ENCODE measurements around the gene APRT.

Gene APRT

GRCh38 chr16:88811769-88812512 is at the start of gene APRT:
APRT (minus strand) TSS chr16:88811928; CDS start chr16:88811899, 29 bp downstream.
- peak; percentile 95 for DNase-seq (ENCODE audit: low spot score)

GRCh38 chr16:88861359-88861758 is 49.6 kb upstream of the APRT start:
- no peak for DNase-seq (ENCODE audit: low spot score)

DNA sequence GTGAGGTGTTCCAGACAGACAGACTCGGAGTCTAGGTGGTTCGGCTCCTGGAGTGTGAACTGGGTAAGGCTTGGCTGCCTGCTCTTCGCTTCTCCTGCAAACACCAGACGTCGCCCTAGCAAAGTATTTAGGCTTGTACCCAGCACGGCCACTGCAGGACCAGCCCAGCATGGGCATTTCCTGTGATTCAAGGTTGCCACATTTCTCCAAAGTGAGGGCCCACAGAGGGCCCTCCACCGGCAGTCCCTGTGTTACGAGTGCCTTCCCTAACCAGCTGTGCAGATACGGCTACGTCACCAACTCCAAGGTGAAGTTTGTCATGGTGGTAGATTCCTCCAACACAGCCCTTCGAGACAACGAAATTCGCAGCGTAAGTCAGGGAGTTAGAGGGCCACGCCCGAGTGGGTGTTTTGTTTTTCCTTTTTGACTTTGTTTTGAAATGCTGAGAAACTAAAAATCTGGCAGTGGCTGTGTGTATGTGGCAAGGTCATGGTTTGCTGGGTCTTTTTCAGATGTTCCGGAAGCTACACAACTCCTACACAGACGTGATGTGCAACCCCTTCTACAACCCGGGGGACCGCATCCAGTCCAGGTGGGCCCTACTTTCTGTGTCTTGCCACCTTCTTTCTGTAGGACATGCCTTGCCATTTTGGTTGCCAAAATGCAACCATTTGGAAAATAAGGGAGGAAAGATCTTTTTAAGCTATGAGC is 47.8 kb upstream of the APRT start:
- no peak for DNase-seq (ENCODE audit: low spot score)

DNA sequence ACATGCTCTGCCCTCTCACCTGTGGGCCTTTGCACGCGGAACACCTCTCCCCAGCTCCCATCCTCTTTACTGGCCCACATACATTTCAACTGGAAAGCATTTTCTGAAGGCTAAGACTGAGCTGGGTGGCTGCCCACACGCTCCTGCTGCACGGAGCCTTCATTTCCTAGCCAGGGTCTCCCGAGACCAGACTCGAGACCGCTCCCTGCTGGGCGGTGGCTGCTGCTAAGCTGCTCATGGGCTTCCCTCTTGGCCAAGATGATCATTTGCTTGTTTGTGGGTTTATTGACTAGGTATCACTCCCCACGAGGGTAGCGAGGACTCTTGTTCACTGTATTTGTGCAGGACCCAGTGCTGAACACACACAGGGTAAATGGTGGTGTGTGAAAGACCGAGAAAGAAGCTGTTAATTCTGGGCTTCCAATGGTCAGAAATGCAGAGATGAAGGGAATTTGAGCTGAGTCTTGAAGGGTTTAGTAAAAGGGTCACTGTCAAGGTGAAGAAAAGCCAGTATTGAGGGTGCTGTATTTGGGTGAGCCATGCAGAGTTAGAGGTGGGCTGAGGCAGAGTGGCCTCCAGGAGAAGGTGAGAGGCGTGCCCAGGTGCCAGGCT is 46.1 kb upstream of the APRT start:
- DNase-seq (ENCODE audit: low spot score) = peak; percentile 84

DNA sequence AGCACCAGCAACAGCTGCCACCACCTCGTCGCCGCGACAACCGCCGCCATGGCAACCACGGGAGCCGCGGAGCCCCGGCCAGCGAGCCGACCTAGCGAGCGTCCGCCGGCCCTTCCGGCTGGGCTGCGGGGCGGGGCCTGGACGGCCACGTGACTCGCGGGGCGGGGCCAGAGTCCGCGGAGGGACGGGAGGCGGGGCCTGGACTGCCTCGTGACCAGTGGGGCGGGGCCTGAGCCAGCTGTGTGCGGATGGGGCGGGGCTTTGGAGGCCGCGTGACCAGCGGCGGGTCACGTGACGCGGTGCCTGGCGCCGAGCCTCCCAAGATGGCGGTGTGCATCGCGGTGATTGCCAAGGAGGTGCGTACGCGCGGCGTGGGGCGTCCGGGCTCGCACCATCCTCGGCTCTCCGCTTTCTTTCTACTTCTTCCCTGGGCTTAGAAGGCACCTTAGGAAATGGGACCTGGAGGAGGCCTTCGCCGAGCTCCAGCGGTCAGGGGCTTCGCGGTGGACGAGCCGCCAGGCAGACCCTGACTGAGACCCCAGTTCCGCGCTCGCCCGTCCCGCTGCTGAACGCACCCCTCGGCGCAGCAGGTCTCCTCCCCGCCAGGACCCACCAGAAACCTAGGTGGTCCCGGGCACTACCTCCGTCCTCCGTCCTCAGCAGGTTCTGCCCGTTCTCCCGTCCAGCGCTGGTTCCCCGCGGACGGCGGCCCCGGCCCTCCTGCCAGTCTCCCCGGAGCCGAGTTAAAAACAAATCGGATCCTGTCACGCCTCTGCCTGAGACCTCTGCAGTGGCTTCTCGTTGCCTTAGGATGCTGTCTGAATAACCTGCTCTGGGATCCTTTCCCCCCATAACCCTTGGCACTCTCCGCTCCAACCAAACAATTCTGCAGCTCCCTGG is 45.4 kb upstream of the APRT start, which contains the start of the genes GALNS and TRAPPC2L:
Gene GALNS, minus strand, starts transcription at position 120 of the 900 bp plus-strand sequence. Its CDS starts 70 bp downstream, at position 50.
Gene TRAPPC2L, plus strand, starts transcription at position 300 of the 900 bp plus-strand sequence. Its CDS starts 24 bp downstream, at position 324.
- peak; percentile 93 for DNase-seq (ENCODE audit: low spot score)

DNA sequence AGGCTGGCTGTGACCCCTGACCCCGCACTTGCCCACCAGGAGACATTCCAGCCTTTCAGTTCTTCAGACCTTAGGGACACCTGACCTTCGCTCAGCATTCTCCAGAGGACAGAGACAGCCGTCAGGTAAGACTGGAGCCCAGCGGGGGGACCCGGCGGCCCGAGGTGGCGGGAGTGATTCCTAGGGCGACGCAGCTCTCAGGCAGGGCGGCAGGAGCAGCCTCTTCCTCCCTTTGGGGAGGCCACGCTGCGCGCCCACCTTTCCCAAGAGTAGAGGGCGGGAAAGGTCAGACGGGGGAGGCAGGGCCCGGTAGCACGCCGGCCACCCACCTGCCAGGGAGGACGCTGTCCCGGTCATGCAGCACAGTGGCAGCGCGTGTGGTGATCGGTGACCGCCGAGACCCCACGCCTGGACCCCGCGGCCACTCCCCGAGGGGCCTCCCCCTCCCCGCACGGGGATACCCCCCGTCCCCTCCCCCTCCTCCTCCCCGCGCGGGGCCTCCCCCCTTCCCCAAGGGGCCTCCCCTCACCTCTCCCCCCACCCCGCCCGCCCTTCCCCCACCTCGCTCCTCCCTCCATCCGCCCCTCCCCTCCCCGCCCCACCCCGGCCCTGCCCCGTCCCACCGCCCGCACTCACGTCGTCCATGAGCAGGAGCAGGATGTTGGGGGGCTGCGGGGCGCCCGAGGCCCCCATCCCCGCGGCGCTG is 44.5 kb upstream of the APRT start:
- DNase-seq (ENCODE audit: low spot score) = peak; percentile 19

GRCh38 chr16:88855736-88856121 is 44.0 kb upstream of the APRT start:
- DNase-seq (ENCODE audit: low spot score) = no peak

GRCh38 chr16:88855176-88855575 is 43.4 kb upstream of the APRT start:
- no peak for DNase-seq (ENCODE audit: low spot score)

DNA sequence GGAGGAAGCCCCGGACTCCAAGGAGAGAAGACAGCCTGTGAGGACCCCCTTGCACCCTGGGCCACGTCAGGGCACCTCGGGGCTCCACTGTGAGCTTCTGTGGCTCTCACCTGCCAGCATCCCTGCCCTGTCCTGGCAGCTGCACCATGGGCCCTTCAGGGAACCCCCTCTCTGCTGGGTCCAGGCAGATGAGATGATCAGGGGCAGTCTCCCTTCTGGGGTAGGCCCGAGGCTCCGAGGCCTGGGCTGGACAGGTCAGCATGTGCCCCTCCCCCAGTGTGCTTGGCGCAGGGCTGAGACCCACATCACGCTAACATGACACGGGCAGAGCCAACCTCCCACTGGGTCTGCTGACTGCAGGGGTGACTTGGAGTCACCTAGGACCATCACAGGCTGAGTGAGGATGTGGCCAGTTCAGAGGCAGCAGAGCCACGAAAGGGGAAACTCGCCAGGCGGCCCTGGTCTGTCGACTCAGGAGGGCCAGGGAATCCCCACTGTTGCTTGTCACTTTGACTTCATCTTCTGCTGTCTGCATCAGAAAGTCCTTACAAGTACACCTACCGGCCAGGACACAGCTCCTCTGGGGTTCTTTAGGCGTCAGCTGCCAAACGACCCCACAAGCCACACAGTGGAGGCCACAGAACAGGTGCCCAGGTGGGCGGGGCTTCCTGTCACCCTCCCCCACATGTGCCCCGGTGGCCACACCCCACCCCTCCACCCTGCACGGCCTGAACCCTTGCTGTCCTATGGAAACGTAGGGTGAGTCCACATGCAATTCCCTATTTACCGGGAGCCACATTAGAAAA is 42.8 kb upstream of the APRT start:
- DNase-seq (ENCODE audit: low spot score) = no peak

DNA sequence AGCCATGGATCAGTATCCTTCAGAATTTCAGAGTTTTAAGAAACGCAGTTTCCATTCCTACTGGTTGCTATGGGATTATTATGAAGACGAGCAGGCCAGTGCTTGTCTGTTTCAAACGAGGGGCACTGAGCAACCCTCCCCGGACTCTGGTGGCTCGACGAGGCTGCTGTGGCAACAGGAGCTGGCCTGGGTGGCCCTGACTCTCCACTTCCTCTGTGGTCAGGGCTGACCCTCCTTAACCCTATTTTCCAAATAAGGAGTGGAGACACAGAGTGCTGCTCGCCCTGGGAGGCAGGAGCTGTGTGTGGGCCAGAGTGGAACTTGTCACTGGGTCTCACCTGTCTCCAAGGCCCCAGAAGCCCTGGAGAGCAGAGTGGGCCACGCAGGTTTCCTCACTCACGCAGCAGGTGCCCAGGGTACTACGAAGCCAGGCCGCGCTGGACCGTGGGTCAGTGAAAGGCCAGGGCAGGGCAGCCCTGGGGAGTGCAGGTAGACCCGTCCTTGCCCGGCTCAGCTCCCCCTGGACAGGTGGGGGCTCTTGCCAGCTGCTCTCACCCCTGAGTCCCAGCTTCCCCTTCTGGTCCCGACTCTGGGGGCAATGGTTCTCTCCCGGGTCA is 41.7 kb upstream of the APRT start:
- no peak for DNase-seq (ENCODE audit: low spot score)

GRCh38 chr16:88851616-88852015 is 39.9 kb upstream of the APRT start:
- DNase-seq (ENCODE audit: low spot score) = no peak

DNA sequence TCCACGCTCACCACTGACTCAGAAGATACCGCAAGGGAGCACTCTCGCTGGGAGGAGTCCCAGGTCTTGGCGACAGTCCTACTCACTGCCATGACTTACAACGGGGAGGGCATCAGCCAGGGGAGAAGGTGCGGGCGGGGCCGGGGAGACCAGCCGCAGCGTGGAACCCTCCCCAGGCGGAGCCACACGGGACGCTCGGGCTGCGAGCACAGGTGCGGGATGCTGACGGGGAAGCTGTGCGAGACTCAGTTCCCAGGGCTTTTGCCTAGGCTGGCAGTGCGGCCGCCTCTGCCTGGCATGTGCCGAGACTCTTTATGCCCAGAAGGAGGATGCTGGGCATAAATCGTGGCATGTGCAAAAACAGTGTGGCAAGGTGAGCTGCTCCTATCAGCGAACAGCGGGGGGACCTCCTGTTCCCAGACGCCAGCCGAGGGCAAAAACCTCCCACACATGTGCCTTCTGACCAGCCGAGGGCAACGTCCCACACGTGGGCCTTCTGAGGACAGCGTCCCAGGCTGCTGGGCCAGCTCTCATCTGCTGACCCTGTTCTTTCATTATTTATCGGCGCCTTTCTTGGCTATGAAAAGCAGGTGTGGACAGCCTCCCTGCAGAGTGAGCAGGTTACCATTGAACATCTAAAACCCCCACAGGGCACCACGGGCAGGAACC is 38.9 kb upstream of the APRT start:
- no peak for DNase-seq (ENCODE audit: low spot score)

DNA sequence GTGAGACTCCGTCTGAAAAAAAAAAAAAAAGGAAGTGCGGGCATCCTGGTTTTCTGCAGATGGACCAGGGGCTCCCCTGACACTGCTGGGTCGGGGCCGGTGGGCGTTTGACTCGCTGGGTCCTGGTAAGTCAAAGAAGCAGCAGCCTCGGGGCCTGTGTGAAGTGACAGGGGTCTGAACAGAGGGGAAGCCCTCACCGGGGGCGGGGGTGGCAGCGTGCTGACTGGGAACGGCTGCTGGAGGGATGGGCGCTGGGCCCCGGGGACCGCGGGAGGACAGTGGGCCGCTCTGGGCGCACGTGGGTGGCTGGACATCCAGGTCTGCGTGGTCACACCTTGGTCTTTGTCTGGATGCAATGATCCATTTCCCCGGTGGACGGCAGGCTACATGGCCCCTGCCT is 36.8 kb upstream of the APRT start:
- no peak for DNase-seq (ENCODE audit: low spot score)

- DNase-seq (ENCODE audit: low spot score) = no peak
Measured at GRCh38 chr16:88847654-88848053, 35.9 kb upstream of the APRT start.

- peak; percentile 49 for DNase-seq (ENCODE audit: low spot score)
Measured at GRCh38 chr16:88846088-88846487, 34.4 kb upstream of the APRT start.

GRCh38 chr16:88844419-88845036 is 32.8 kb upstream of the APRT start:
- DNase-seq (ENCODE audit: low spot score) = no peak

- DNase-seq (ENCODE audit: low spot score) = no peak
Measured at GRCh38 chr16:88843256-88843655, 31.5 kb upstream of the APRT start.

GRCh38 chr16:88842806-88843205 is 31.1 kb upstream of the APRT start:
- DNase-seq (ENCODE audit: low spot score) = no peak

DNA sequence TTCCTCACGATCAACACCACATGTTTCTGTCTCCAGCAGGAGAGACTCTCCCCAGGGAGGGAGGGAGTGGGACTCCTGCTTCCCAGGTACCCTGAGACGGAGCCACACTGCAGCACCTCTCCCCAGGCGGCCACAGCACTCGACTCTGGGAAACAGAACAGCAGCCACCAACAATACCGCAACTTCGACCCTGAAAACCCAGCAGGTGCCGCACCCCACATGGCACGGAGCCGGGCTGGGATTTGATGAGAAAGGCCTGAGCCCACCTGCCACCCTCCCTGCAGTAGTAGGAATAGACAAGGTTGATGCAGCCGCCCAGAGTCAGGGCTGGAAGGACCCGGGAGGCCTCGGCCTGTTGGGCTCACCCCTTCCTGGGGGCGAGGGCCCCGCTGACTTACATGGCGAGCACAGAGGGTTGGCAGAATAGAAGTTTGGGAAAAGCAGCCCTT is 30.6 kb upstream of the APRT start:
- no peak for DNase-seq (ENCODE audit: low spot score)
